ENCODE data around the gene ZNF525.
"Not testable (repeated sequence)": the region's sequence is repeated elsewhere in the genome, so short reads cannot be mapped to it uniquely, and the experiment has no call there.

Gene ZNF525

DNA sequence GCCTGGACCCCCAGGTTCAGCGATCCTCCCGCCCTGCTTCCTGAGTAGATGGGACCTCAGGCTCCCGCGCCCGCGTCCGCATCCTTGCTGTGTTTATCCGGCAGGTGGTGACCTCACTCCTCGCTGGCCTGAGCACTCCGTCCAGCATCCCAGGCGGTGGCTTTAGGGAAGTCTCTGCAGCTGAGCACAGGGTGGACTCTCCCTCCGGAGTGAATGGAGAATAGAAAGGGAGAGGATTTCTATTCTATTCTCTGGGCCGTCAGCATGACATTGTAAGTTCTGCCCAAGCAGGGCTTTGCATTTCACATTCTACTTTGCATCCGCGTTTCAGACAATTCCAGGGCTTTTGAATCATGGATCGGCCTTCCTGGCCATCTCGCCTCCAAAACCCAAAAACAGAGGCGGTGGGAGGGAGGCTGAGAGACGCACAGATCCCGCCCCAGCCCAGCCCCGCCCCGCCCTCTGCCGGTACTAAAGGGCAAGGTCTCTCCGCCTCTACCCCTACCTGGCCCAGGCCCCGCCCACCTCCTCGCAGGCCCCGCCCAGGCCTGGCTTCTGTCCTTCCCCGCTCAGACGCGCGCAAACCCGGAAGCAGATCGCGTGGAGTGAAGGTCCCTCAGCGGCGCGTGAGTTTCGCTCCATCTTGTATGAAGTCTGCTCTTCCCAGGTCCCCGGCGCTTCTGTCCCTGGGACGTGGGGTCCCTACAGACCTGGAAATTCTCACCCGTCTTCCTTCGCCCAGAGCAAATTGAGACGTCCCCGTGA is at the start of gene ZNF525:
Gene ZNF525, plus strand, starts transcription at position 572 of the 765 bp plus-strand sequence. CDS start 6,577 bp downstream, outside the sequence.
- DNase-seq (ENCODE audit: low read depth), result peak; percentile 37

- no peak for DNase-seq (ENCODE audit: low read depth)
Observed at GRCh38 chr19:53328967-53329366, 36.5 kb upstream of the ZNF525 start.

- DNase-seq (ENCODE audit: low read depth), result no peak
Observed at GRCh38 chr19:53332484-53332883, 33.0 kb upstream of the ZNF525 start.

DNA sequence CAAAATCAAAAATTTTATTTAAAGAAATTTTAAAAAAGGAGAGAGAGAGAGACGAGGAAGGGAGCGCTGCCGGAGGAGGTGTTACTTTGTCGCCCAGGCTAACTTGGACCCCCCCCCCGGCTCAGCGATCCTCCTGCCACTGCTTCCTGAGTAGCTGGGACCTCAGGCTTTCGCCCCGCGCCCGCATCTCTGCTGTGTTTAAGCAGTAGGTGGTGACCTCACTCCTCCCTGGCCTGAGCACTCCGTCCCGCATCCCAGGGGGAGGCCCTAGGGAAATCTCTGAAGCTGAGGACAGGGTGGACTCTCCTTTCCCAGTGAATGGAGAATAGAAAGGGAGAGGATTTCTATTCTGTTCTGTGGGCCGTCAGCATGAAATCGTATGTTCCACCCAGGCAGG is 32.4 kb upstream of the ZNF525 start:
- no peak for DNase-seq (ENCODE audit: low read depth)

- peak; percentile 76 for DNase-seq (ENCODE audit: low read depth)
Observed at GRCh38 chr19:53333463-53334449, 31.7 kb upstream of the ZNF525 start, which contains the start of gene ZNF845. Gene ZNF845 (plus strand): TSS chr19:53333749. CDS start chr19:53341308, 7,559 bp downstream.

- DNase-seq (ENCODE audit: low read depth), result not testable (repeated sequence)
Observed at GRCh38 chr19:53344403-53344802, 21.1 kb upstream of the ZNF525 start.

GRCh38 chr19:53355739-53356138 is 9.8 kb upstream of the ZNF525 start:
- DNase-seq (ENCODE audit: low read depth), result no peak

DNA sequence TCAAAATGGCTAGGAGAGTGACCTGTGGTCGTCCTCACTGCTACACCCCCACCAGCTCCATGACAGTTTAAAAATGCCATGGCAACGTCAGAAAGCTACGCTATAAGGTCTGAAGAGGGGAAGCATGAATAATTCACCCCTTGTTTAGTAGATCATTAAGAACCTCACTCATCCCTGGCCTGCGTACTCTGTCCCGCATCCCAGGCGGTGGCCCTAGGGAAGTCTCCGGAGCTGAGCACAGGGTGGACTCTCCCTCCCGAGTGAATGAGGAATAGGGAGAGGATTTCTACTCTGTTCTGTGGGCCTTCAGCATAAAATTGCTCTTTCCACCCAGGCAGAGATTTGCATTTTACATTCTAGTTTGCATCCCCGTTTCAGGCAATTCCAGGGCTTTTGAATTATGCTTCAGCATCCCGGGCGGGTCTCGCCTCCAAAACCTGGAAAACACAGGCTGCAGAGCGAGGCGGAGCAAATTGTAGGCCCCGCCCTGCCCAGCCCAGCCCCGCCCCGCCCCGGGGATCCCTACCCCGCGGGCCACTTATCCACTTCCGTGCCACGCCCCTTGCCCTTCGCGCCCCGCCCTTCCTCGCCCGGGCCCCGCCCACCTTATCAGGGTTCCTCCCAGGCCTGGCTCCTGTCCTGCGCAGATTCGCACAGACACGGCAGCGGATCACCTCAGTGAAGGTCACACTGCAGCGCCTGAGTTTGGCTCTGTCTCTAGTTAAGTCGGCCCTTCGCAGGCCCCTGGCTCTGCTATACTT is 7.5 kb upstream of the ZNF525 start:
- no peak for DNase-seq (ENCODE audit: low read depth)

DNA sequence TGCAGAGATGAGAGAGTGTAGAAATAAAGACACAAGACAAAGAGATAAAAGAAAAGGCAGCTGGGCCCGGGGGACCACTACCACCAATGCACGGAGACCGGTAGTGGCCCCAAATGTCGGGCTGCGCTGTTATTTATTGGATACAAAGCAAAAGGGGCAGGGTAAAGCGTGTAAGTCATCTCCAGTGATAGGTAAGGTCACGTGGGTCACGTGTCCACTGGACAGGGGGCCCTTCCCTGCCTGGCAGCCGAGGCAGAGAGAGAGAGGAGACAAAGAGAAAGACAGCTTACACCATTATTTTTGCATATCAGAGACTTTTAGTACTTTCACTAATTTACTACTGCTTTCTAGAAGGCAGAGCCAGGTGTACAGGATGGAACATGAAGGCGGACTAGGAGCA is 5.4 kb upstream of the ZNF525 start:
- DNase-seq (ENCODE audit: low read depth), result not testable (repeated sequence)

DNA sequence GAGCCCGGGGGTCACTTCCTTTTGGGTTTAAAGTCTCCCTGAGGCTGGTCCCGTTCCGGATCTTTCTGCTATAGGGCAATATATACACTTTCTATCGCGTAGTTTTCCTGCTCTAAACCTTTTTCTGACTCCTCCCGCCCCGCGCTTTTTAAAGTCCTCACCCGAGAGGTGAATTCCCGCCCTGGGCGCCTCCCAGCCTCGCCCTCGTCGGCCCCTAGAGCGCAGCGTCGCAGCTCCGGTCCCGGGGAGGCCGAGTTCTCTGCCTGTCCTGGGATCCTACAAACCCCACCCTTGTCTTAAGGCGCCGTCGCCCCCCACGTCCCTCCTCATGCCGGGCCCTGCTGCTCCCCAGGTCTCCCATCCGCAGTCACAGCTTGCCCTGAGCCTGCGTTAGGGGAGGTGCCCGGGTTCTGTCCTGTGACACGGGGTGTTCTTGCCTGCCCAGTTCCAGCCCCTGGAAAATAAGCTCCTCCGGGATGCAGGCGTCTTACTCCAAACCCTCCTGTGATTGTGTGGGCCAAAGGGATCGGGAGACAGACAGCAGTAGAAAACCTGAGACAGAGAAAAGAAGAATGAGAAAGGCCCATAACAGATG is 491 bp downstream of the ZNF525 start:
- DNase-seq (ENCODE audit: low read depth), result no peak

- DNase-seq (ENCODE audit: low read depth), result no peak
Observed at GRCh38 chr19:53372196-53372595, 6.7 kb downstream of the ZNF525 start.

GRCh38 chr19:53374288-53374687 is 8.8 kb downstream of the ZNF525 start:
- no peak for DNase-seq (ENCODE audit: low read depth)

- DNase-seq (ENCODE audit: low read depth), result no peak
Observed at GRCh38 chr19:53374743-53375142, 9.2 kb downstream of the ZNF525 start.

GRCh38 chr19:53381376-53381775 is 15.9 kb downstream of the ZNF525 start:
- no peak for DNase-seq (ENCODE audit: low read depth)

DNA sequence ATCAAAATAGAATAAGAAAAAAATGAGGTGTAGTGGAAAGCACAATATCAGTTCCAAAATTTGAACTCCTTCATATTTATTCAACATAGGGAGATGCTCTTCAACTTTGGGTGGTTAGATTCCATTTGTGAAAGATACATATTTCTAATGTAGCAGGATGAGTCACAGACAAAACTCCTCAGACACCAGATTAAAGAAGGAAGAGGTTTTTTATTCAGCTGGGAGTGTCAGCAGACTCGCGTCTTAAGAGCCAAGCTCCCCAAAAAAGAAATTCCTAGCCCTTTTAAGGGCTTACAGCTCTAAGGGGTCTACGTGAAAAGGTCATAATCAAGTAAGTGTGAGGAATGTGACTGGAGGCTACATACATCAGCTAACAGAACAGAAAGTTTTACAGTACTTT is 22.7 kb downstream of the ZNF525 start:
- no peak for DNase-seq (ENCODE audit: low read depth)

DNA sequence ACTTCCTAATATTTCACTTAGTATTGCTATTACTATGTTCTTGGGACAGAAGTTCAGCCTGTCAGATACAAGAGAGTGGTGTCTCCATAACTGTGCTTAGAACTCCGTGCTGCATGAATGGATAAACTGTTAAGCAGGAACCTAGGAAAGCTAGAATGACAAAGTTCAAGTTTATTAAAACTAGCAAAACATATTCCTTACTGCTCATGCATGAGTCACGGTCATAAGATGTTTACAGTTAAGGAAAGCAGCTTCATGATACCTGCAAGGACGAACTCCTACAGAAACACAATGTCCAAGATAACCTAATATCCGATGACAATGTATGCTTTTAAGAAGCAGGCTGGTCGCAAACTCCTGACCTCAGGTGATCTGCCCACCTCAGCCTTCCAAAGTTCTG is 23.4 kb downstream of the ZNF525 start:
- no peak for DNase-seq (ENCODE audit: low read depth)

GRCh38 chr19:53389571-53389970 is 24.1 kb downstream of the ZNF525 start:
- no peak for DNase-seq (ENCODE audit: low read depth)

DNA sequence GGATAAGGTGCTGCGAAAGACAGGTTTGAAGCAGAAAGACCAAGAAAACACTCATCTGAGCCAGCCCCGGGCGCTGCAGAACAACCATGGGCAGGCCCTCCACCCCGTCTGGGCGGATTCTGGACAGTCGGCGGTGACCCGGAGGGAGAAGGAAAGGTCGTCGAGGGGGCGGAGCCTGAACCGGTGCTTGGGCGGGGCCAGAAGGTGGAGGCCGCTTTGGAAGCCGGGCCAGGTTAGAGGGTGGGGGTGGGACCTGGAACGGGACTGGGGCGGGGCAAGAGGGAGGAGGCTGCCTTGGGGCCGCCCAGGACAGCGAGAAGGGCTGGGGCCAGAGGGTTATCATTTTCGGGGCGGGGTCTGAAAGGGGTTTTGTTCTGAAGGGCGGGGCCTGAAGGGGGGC is 24.5 kb downstream of the ZNF525 start:
- no peak for DNase-seq (ENCODE audit: low read depth)

- DNase-seq (ENCODE audit: low read depth), result no peak
Observed at GRCh38 chr19:53394522-53394973, 29.0 kb downstream of the ZNF525 start.

- peak; percentile 25 for DNase-seq (ENCODE audit: low read depth)
Observed at GRCh38 chr19:53394974-53395839, 29.7 kb downstream of the ZNF525 start, which contains the start of gene ZNF765. Gene ZNF765 (plus strand): TSS chr19:53395149. CDS start chr19:53398016, 2,867 bp downstream.

Measured in HS-5 (cell line).